GM19328 (cell line): ENCODE data around the gene NUDT22.

Experiments used
- ATAC-seq: cut with Tn5 transposase; IDR thresholded peaks from one replicate; pipeline ENCODE4 v1.9.1; 2021; ENCODE audit warnings: mild to moderate bottlenecking, moderate library complexity; ENCODE audit not compliant: unreplicated experiment

Gene NUDT22

GRCh38 chr11:64226507-64227051 is 505 bp downstream of the NUDT22 start:
- no peak for ATAC-seq

GRCh38 chr11:64227405-64227956 is 1.4 kb downstream of the NUDT22 start:
- ATAC-seq, result no peak

GRCh38 chr11:64229090-64229743 is 3.1 kb downstream of the NUDT22 start:
- no peak for ATAC-seq

GRCh38 chr11:64229744-64230170 is 3.7 kb downstream of the NUDT22 start:
- no peak for ATAC-seq

GRCh38 chr11:64230171-64230984 is 4.3 kb downstream of the NUDT22 start, which contains the start of gene DNAJC4:
Gene DNAJC4, plus strand, starts transcription at chr11:64230548. Its CDS starts 307 bp downstream, at chr11:64230855.
- no peak for ATAC-seq

GRCh38 chr11:64230985-64231365 is 4.9 kb downstream of the NUDT22 start:
- no peak for ATAC-seq

- no peak for ATAC-seq
These were observed 5.5 kb downstream of the NUDT22 start for GRCh38 chr11:64231546-64231945.

GRCh38 chr11:64232182-64232966 is 6.3 kb downstream of the NUDT22 start:
- ATAC-seq, result no peak

GRCh38 chr11:64232967-64233315 is 6.9 kb downstream of the NUDT22 start:
- no peak for ATAC-seq

- ATAC-seq, result no peak
These were observed 8.0 kb downstream of the NUDT22 start, which contains the start of gene VEGFB for GRCh38 chr11:64233913-64234586. Gene VEGFB, plus strand, starts transcription at chr11:64234584. Its CDS starts 250 bp downstream, at chr11:64234834.

GRCh38 chr11:64234647-64235379 is 8.7 kb downstream of the NUDT22 start:
- no peak for ATAC-seq

GRCh38 chr11:64235437-64236161 is 9.5 kb downstream of the NUDT22 start:
- ATAC-seq, result no peak

GRCh38 chr11:64237484-64237951 is 11.4 kb downstream of the NUDT22 start:
- no peak for ATAC-seq

GRCh38 chr11:64238076-64238475 is 12.0 kb downstream of the NUDT22 start:
- no peak for ATAC-seq

- no peak for ATAC-seq
These were observed 12.9 kb downstream of the NUDT22 start for GRCh38 chr11:64238999-64239398.

GRCh38 chr11:64239662-64240434 is 13.8 kb downstream of the NUDT22 start:
- ATAC-seq, result no peak

GRCh38 chr11:64240435-64241240 is 14.6 kb downstream of the NUDT22 start, which contains the start of gene FKBP2:
Gene FKBP2, plus strand, starts transcription at chr11:64241095. Its CDS starts 1,293 bp downstream, at chr11:64242388.
- peak; percentile 56 for ATAC-seq
